ENCODE measurements around the gene CHM. TPM values are rescaled to one million over a fixed set of nuclear protein-coding genes. Genes with fewer than 3 reads are reported as not detected.

Gene CHM
- total and polyA plus RNA-seq, 2 experiments from 2014 or later = 19.0 to 19.1 TPM

GRCh38 chrX:85993539-85994197 is 53.7 kb downstream of the CHM start:
- H3K36me3 Mint-ChIP-seq (ENCODE audit: low read depth) = peaks cover 13% of the 10 kb centered on the region; the same call in 2 of the 3 replicates
- peaks cover 40% of the 10 kb centered on the region for H3K4me1 Mint-ChIP-seq
- Histone ChIP-seq H3K79me2 (replicated peaks; ENCODE audit: insufficient read depth) (peaks cover 53% of the 10 kb centered on the region), H2AFZ (no peak overlapping the region), H3K4me3 (no peak overlapping the region), H4K20me1 (replicated peaks; ENCODE audit: insufficient read depth) (no peaks in the 10 kb centered on the region), H3K27ac (ENCODE audit: low read depth) (no peak overlapping the region), H3K36me3 (ENCODE audit: insufficient read depth) (no peaks in the 10 kb centered on the region), H3K4me1 (ENCODE audit: insufficient read depth) (peaks cover 20% of the 10 kb centered on the region), H3F3A (replicated peaks; ENCODE audit: low read depth) (no peaks in the 10 kb centered on the region), H3K9me2 (ENCODE audit: insufficient read depth) (no peaks in the 10 kb centered on the region), H3K4me2 (0 out of 2 replicates have a peak overlapping the region, but pooled peaks have one; percentile 50), H3K27me3 (ENCODE audit: insufficient read depth) (no peaks in the 10 kb centered on the region)
- ATAC-seq (no peak), DNase-seq (ENCODE audit: low spot score) (no peak)
- H3K4me3 Mint-ChIP-seq = no peak overlapping the region
- no peaks in the 10 kb centered on the region; the same call in 2 of the 3 replicates for H3K9me3 Mint-ChIP-seq
- TF ChIP-seq POLR2AphosphoS5 (IDR thresholded peaks at IDR 0.05; ENCODE audit: low read depth) (no peak), ZNF114 (CRISPR knock-in tag; IDR thresholded peaks at IDR 0.05) (no peak), JUNB (IDR thresholded peaks at IDR 0.05; ENCODE audit: unreplicated experiment) (no peak), STAT1 (IDR thresholded peaks at IDR 0.05; ENCODE audit: unreplicated experiment) (no peak), ZNF462 (CRISPR knock-in tag; IDR thresholded peaks at IDR 0.05) (no peak), REST (IDR thresholded peaks at IDR 0.05; ENCODE audit: unreplicated experiment) (no peak), EZH2 (IDR thresholded peaks at IDR 0.05; ENCODE audit: low read depth, unreplicated experiment) (no peak), ZNF331 (CRISPR knock-in tag; IDR thresholded peaks at IDR 0.05; ENCODE audit: low read depth) (no peak), CREB1 (CRISPR knock-in tag; IDR thresholded peaks at IDR 0.05; ENCODE audit: low read depth) (no peak), NANOG (IDR thresholded peaks at IDR 0.05; ENCODE audit: borderline replicate concordance) (no peak), ETS1 (IDR thresholded peaks at IDR 0.05) (no peak), CTCF (conservative IDR thresholded peaks at IDR 0.05; ENCODE audit: low read depth in 2 of 2) (no peak), EZH2phosphoT487 (IDR thresholded peaks at IDR 0.05; ENCODE audit: unreplicated experiment) (no peak)
- peaks cover 2% of the 10 kb centered on the region for H3K27me3 Mint-ChIP-seq (ENCODE audit: insufficient read depth, low read depth, poor library complexity)
- no peak overlapping the region for H3K27ac Mint-ChIP-seq
